Lung (tissue), 12 donors: ENCODE data around the gene PELI2. TPM values are rescaled to one million over a fixed set of nuclear protein-coding genes. Genes with fewer than 3 reads are reported as not detected.
"Not testable (repeated sequence)": the region's sequence is repeated elsewhere in the genome, so short reads cannot be mapped to it uniquely, and the experiment has no call there.

Experiments
- ATAC-seq: fragments of 200-7000 bp; cut with Tn5 transposase; one replicate; pipeline ENCODE4 v1.9.1; 2020; ENCODE audit warnings: moderate number of reproducible peaks; ENCODE audit not compliant: insufficient read depth, low FRiP score
- DNase-seq, 3 donors: peaks; one replicate each; pipeline ENCODE4 v3.0.0-alpha.2; 2013 to 2017
- H3K27ac ChIP-seq, 2 donors: one replicate each; pipeline ENCODE4 v1.5.1; 2013; ENCODE audit warnings: mild to moderate bottlenecking in 2 of 2, moderate library complexity in 2 of 2, control low read depth in 1 of 2, inconsistent platforms in 1 of 2, low read depth in 1 of 2, low read length in 1 of 2
- H3K27me3 ChIP-seq, 3 donors: one replicate each; pipeline ENCODE4 v1.5.1; 2013; ENCODE audit warnings: low read length in 2 of 3; ENCODE audit not compliant: control insufficient read depth in 3 of 3, insufficient read depth in 3 of 3
- H3K36me3 ChIP-seq, 4 donors: one replicate each; pipeline ENCODE4 v1.5.1; 2013; ENCODE audit warnings: low read length in 4 of 4, mild to moderate bottlenecking in 1 of 4, moderate library complexity in 1 of 4; ENCODE audit not compliant: control insufficient read depth in 4 of 4, insufficient read depth in 4 of 4
- H3K4me1 ChIP-seq, 5 donors: one replicate each; pipeline ENCODE4 v1.5.1; 2013; ENCODE audit warnings: low read length in 5 of 5, mild to moderate bottlenecking in 2 of 5, moderate library complexity in 1 of 5; ENCODE audit not compliant: control insufficient read depth in 5 of 5, insufficient read depth in 5 of 5
- H3K4me3 ChIP-seq: one replicate; pipeline ENCODE4 v1.5.1; 2013; ENCODE audit warnings: mild to moderate bottlenecking, control low read depth, moderate library complexity
- H3K9ac ChIP-seq, 2 donors: one replicate each; pipeline ENCODE4 v1.5.1; 2013; ENCODE audit warnings: low read length in 2 of 2, control low read depth in 1 of 2; ENCODE audit not compliant: insufficient read depth in 1 of 2
- H3K9me3 ChIP-seq, 4 donors: one replicate each; pipeline ENCODE4 v1.5.1; 2013; ENCODE audit warnings: low read length in 3 of 4, mild to moderate bottlenecking in 1 of 4, moderate library complexity in 1 of 4; ENCODE audit not compliant: control insufficient read depth in 4 of 4, insufficient read depth in 3 of 4
- CTCF ChIP-seq: IDR thresholded peaks from 2 replicates; pipeline ENCODE4 v1.5.1; 2012; ENCODE audit warnings: mild to moderate bottlenecking; ENCODE audit errors: control extremely low read depth, extremely low read depth
- WGBS, 2 donors: extraction: QIAGEN DNeasy Blood & Tissue Kit; methylation state at CpG; one replicate each; pipeline ENCODE4 v1.1.7; 2013; 5-methylcytosine and 5-hydroxymethylcytosine counted together
- polyA plus RNA-seq, 2 donors: library from polyadenylated mRNA; stranded (reverse); fragments of 200-250 nt; gene quantifications; one replicate each; pipeline ENCODE4 v1.2.1, GENCODE V29; 2013
- total RNA-seq, 2 donors: library from RNA; depleted of rRNA in 1 of 2; stranded (reverse); fragments of >200 nt in 1 of 2; gene quantifications; one replicate each; pipeline ENCODE4 v1.2.1, GENCODE V29; 2014 to 2021
- donor health status: control.
- donor health status: control.
- donor health status: Bipolar disorder and iron deficiency.
- donor health status: healthy.
- donor health status: DM: yes; HTN: yes; CAD: no.

PELI2 gene
- total and polyA plus RNA-seq, 4 donors: 3.8 to 21.1 (median 8.5) TPM

DNA sequence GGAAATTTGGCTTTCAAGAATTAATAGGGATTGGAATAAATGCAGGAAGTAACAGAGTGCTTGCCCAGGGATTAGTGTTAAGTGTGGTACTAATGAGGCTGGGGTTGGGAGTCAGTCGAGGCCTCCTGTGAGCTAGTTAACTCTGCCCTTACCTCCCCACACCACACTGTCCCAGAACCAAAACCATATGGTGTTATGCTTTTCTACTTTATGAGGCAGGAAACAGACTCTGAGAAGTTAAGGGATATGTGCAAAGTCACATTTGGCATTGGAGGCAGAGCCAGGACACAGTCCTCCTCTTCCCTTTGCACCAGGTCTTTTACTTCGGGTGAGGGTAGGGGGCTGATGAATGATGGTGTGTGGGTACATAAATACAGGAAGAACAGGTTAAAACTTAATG lies 41.9 kb downstream of the PELI2 start:
- WGBS, 2 donors: 20 to 27% methylated on average over 2 of the region's 2 CpGs
- Histone ChIP-seq H3K36me3 (no peaks in the 10 kb centered on the region), H3K9ac (no peak overlapping the region), H3K9me3 (peaks cover 0 to 4% (median 2%) of the 10 kb centered on the region in 4 donors), H3K4me1 (peaks cover 0 to 5% (median 3%) of the 10 kb centered on the region in 5 donors), H3K27me3 (no peaks in the 10 kb centered on the region), H3K27ac (no peak overlapping the region), H3K4me3 (no peak overlapping the region)
- DNase-seq (no peak), ATAC-seq (no peak)
- no peak for TF ChIP-seq CTCF

- ATAC-seq: no peak
- H3K4me1 ChIP-seq: peaks cover 0 to 5% (median 0%) of the 10 kb centered on the region in 5 donors
- H3K9ac ChIP-seq: no peak overlapping the region
- no peaks in the 10 kb centered on the region for H3K27me3 ChIP-seq
- H3K27ac ChIP-seq: no peak overlapping the region
- DNase-seq: no peak
- H3K4me3 ChIP-seq: no peak overlapping the region
- TF ChIP-seq CTCF: no peak
- no peaks in the 10 kb centered on the region for H3K36me3 ChIP-seq
- 97 to 100% methylated on average over 1 of the region's 1 CpG for WGBS, 2 donors
- H3K9me3 ChIP-seq: peaks cover 0 to 8% (median 2%) of the 10 kb centered on the region in 4 donors
These were observed 43.4 kb downstream of the PELI2 start for GRCh38 chr14:56161658-56162057.

DNA sequence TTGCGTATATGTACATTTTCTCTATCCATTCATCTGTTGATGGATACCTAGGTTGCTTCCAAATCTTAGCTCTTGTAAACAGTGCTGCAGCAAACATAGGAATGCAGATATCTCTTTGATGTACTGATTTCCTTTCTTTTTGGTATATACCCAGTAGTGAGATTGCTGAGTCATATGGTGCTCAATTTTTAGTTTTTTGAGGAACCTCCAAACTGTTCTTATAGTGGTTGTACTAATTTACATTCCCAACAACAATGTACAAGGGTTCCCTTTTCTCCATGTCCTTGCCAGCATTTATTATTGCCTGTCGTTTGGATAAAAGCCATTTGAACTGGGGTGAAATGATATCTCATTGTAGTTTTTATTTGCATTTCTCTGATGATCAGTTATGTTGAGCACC lies 44.3 kb downstream of the PELI2 start:
- no peak for TF ChIP-seq CTCF
- peaks cover 0 to 5% (median 0%) of the 10 kb centered on the region in 5 donors for H3K4me1 ChIP-seq
- no peak overlapping the region for H3K9ac ChIP-seq
- no peak overlapping the region for H3K4me3 ChIP-seq
- H3K27ac ChIP-seq: no peak overlapping the region
- WGBS, 2 donors: 85 to 89% methylated on average over 2 of the region's 2 CpGs
- no peaks in the 10 kb centered on the region for H3K27me3 ChIP-seq
- ATAC-seq (no peak), DNase-seq (no peak)
- no peaks in the 10 kb centered on the region for H3K36me3 ChIP-seq
- peaks cover 0 to 8% (median 2%) of the 10 kb centered on the region in 4 donors for H3K9me3 ChIP-seq

- H3K27ac ChIP-seq, ATAC-seq, H3K9ac ChIP-seq, H3K9me3 ChIP-seq, H3K36me3 ChIP-seq, DNase-seq, H3K4me3 ChIP-seq, H3K27me3 ChIP-seq: not testable (repeated sequence)
- WGBS, 2 donors: 96 to 98% methylated on average over 7 of the region's 7 CpGs
- H3K4me1 ChIP-seq: peaks cover 0 to 13% (median 0%) of the 10 kb centered on the region in 5 donors
These were observed 48.4 kb downstream of the PELI2 start for GRCh38 chr14:56166579-56166978.
